NCI-H128 (cell line): ENCODE measurements around the gene CMPK1.

ENCODE experiments used
- DNase-seq: peaks from one replicate; lab custom pipeline; 2025; ENCODE audit not compliant: unreplicated experiment; lab: John Stamatoyannopoulos, UW

The CMPK1 gene

GRCh38 chr1:47393141-47393540, 59.6 kb downstream of the CMPK1 start:
- DNase-seq = no peak

- DNase-seq = no peak
These were observed 61.8 kb downstream of the CMPK1 start for GRCh38 chr1:47395433-47395832.

- DNase-seq = no peak
These were observed 63.1 kb downstream of the CMPK1 start for GRCh38 chr1:47396671-47397196.

GRCh38 chr1:47399138-47399845, 65.7 kb downstream of the CMPK1 start:
- no peak for DNase-seq

- DNase-seq = no peak
These were observed 66.2 kb downstream of the CMPK1 start for GRCh38 chr1:47399846-47400155.

- no peak for DNase-seq
These were observed 68.2 kb downstream of the CMPK1 start for GRCh38 chr1:47401761-47402160.

- no peak for DNase-seq
These were observed 69.0 kb downstream of the CMPK1 start for GRCh38 chr1:47402591-47402990.

GRCh38 chr1:47403321-47403910, 69.8 kb downstream of the CMPK1 start:
- no peak for DNase-seq

- DNase-seq = no peak
These were observed 72.1 kb downstream of the CMPK1 start for GRCh38 chr1:47405697-47406096.

GRCh38 chr1:47406966-47407365, 73.4 kb downstream of the CMPK1 start:
- no peak for DNase-seq

GRCh38 chr1:47407481-47407880, 73.9 kb downstream of the CMPK1 start:
- DNase-seq = no peak

- no peak for DNase-seq
These were observed 75.9 kb downstream of the CMPK1 start for GRCh38 chr1:47409311-47410067.

- no peak for DNase-seq
These were observed 76.5 kb downstream of the CMPK1 start for GRCh38 chr1:47410068-47410455.

GRCh38 chr1:47411436-47411835, 77.8 kb downstream of the CMPK1 start:
- DNase-seq = no peak

GRCh38 chr1:47412437-47412836, 78.8 kb downstream of the CMPK1 start:
- DNase-seq = no peak

- DNase-seq = no peak
These were observed 82.2 kb downstream of the CMPK1 start, which contains the start of gene FOXE3 for GRCh38 chr1:47415728-47416318. Gene FOXE3, plus strand, starts transcription at chr1:47416285. Its CDS starts 31 bp downstream, at chr1:47416316.

- no peak for DNase-seq
These were observed 83.0 kb downstream of the CMPK1 start for GRCh38 chr1:47416319-47417169.

GRCh38 chr1:47417170-47418044, 83.8 kb downstream of the CMPK1 start:
- no peak for DNase-seq

GRCh38 chr1:47418122-47418521, 84.5 kb downstream of the CMPK1 start:
- no peak for DNase-seq
